GM12891 (cell line): ENCODE data around the gene PSMG2.

Experiments
- DNase-seq: peaks from one replicate; pipeline ENCODE4 v3.0.0; 2011; ENCODE audit warnings: low spot score; ENCODE audit not compliant: insufficient read length
- FAIRE-seq: peaks from 2 replicates; lab custom pipeline; 2011; peaks lifted over from hg19 to GRCh38; lab: Jason Lieb, UNC
- PAX5 ChIP-seq: IDR thresholded peaks from 2 replicates; pipeline ENCODE4 v1.6.1; 2011; ENCODE audit warnings: low read length, moderate library complexity, mild to moderate bottlenecking; ENCODE audit not compliant: insufficient read depth, severe bottlenecking
- POLR2A ChIP-seq: IDR thresholded peaks from 2 replicates; pipeline ENCODE4 v1.6.1; 2011; ENCODE audit warnings: low read depth, low read length, control low read depth
- POLR2AphosphoS5 ChIP-seq: IDR thresholded peaks from 2 replicates; pipeline ENCODE4 v1.6.1; 2011; ENCODE audit warnings: low read depth, low read length, control low read depth
- POU2F2 ChIP-seq: IDR thresholded peaks from 2 replicates; pipeline ENCODE4 v1.6.1; 2011; ENCODE audit warnings: low read depth, mild to moderate bottlenecking, control low read depth, low read length, moderate library complexity
- SPI1 ChIP-seq: IDR thresholded peaks from 2 replicates; pipeline ENCODE4 v1.6.1; 2011; ENCODE audit warnings: low read depth, low read length, control low read depth
- TAF1 ChIP-seq: IDR thresholded peaks from 2 replicates; pipeline ENCODE4 v1.6.1; 2011; ENCODE audit warnings: low read depth, low read length, control low read depth

The PSMG2 gene

GRCh38 chr18:12679183-12679786, 23.6 kb upstream of the PSMG2 start:
- DNase-seq = no peak
- FAIRE-seq = no peak
- TF ChIP-seq POU2F2 = no peak
- TF ChIP-seq SPI1 = no peak
- TF ChIP-seq PAX5 = no peak
- TF ChIP-seq TAF1 = no peak
- TF ChIP-seq POLR2A = no peak
- no peak for TF ChIP-seq POLR2AphosphoS5

DNA sequence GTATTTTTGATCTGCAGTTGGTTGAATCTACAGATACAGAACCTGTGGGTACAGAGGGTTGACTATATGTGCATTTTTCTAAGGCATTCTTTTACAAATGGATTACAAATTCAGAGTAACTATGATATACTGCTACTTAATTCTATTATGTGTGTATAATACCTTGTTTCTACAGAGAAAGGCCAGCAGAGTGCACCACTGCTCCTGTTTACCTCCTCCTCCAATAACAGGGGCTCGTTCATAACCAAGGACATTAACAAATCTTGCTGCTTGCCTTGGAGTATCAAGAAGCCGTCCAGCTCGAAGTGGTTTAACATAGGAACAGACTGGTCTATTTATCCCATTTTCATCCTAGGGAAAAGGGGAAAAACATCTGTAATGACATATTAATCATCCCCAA, 16.7 kb upstream of the PSMG2 start:
- FAIRE-seq (no peak), DNase-seq (no peak)
- TF ChIP-seq POLR2A (no peak), PAX5 (no peak), POLR2AphosphoS5 (no peak), SPI1 (no peak), TAF1 (no peak), POU2F2 (no peak)

DNA sequence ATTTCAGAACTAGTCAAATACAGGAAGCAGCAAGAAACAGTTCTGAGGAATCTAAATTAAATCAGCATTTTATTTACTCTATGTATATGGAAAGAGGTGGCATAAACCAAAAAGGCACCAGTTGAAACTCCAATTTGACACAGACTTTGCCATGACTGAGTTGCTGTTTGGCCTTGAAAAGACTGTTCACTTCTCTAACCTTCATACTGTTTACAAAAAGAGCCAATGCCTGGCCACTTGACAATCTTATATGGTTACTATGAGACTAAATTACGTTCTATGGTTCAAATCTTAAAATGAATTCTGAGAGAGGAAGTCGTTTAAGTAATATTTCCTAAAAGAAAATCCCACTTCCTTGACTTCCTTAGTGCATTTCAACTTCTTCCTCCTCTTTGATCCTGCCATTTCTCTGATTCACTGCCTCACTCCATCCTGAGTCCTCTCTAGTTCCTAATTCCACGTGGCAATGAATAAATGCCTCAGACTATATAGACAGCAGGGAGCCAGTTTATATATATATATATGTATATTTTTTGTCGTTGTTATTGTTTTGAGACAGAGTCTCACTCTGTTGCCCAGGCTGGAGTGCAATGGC, 13.5 kb upstream of the PSMG2 start:
- FAIRE-seq (no peak), DNase-seq (no peak)
- TF ChIP-seq POLR2A (no peak), PAX5 (no peak), POU2F2 (no peak), TAF1 (no peak), POLR2AphosphoS5 (no peak), SPI1 (no peak)

GRCh38 chr18:12692206-12692605, 10.6 kb upstream of the PSMG2 start:
- TF ChIP-seq POLR2AphosphoS5 (no peak), SPI1 (no peak), PAX5 (no peak), TAF1 (no peak), POLR2A (no peak), POU2F2 (no peak)
- no peak for FAIRE-seq
- no peak for DNase-seq

DNA sequence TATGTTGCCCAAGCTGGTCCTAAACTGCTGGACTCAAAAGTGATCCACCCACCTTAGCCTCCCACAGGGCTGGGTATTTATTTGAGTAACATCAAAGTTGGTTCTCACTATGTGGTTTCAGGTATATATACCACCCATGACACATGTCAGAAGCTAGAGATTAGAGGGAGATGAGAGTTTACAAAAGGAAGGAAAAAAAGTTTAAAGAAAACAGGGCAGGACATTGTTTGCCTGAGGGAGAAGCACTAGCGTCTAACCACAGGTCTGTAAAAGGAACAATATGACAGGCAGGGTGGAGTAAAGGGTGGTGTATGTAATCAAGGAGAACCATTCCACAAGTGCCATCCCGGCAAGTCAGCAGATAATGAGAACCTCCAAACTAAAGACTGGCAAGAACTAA, 8.8 kb upstream of the PSMG2 start:
- no peak for DNase-seq
- no peak for FAIRE-seq

DNA sequence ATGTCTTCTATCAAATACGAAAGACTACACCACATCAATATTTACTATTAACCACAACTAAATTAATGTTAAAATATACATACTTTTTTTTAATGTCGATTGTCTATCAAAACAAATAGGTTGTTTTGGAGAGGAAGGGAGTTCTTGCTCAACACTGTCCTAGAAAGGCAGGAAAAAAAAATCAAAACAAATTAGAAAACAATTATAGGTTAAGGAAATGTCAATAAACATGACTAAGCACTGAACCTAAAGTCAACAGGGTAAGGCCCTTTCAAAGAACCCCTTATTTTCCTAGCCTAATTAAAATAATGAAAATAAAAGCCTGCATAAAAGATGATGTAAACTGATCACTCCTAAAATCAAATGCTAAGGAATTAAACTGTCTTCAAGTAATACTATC, 3.1 kb upstream of the PSMG2 start:
- no peak for TF ChIP-seq TAF1
- no peak for TF ChIP-seq POLR2AphosphoS5
- TF ChIP-seq PAX5 = no peak
- TF ChIP-seq SPI1 = no peak
- TF ChIP-seq POLR2A = no peak
- TF ChIP-seq POU2F2 = no peak
- no peak for DNase-seq
- no peak for FAIRE-seq

More for the DNA sequence above, 8.8 kb upstream of the PSMG2 start:
- TF ChIP-seq PAX5 = no peak
- no peak for TF ChIP-seq POLR2AphosphoS5
- TF ChIP-seq POLR2A = no peak
- no peak for TF ChIP-seq POU2F2
- TF ChIP-seq SPI1 = no peak
- TF ChIP-seq TAF1 = no peak

DNA sequence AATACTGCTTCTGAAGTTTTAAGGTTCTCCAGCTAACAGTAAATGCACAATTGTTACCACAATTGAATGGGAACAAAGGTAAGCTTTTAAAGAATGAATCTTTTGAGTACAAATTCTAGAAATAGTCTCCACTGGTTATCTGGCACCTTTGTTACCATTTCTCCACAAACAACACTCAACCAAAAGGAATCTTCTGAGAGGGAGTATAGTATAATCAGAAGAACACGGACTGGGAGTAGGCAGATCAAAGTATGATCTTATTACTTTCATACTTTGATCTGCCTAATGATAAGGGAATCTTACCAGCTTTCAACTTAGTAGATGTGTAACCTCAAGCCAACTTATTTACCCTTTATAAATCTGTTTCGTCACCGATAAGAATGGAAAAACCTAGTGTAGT, 1.7 kb upstream of the PSMG2 start:
- DNase-seq (no peak), FAIRE-seq (no peak)
- no peak for TF ChIP-seq POLR2AphosphoS5
- TF ChIP-seq TAF1 = no peak

DNA sequence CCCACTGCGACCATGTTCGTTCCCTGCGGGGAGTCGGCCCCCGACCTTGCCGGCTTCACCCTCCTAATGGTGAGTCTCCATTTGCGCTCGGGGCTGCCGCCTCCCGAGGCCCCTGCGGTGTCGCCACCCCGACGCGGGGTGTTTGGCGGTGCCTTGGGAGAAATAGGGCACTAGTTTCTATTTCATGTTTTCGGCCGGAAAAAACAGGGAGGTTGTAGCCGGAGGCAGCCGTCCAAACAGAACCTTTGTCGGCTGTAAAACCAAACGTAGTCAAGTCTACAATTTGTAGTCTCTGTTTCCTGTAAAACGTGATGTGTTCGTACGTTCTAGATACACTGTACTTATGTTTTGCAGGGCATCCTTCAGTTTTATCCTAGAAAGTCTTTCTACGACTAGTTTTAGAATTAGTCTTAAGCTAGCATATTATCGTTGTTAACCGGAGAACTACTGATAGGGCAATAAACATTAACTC, 290 bp downstream of the PSMG2 start:
- no peak for FAIRE-seq
- TF ChIP-seq PAX5 (no peak), POLR2AphosphoS5 (no peak), POLR2A (no peak), POU2F2 (no peak)

GRCh38 chr18:12703664-12704063, 822 bp downstream of the PSMG2 start:
- no peak for TF ChIP-seq TAF1
- no peak for TF ChIP-seq SPI1
- DNase-seq (no peak), FAIRE-seq (no peak)

More for the DNA sequence above, 290 bp downstream of the PSMG2 start:
- no peak for DNase-seq

DNA sequence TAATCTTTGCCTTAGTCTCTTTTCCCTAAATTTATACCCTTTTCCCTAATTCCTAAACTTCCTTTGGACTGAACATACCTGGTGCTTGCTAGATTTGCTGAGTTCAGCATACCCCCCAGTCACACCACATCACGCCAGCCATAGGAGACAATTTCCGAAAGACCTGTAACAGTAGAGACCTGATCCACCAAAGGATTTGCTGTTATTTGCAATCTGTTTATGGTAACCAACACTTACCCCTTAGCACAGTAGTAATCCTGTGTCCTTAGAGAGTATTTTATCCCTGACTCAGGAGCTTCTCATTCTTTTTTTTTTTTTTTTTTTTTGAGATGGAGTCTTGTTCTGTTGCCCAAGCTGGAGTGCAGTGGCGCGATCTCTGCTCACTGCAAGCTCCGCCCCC, 8.6 kb downstream of the PSMG2 start:
- no peak for TF ChIP-seq PAX5
- TF ChIP-seq SPI1 = no peak
- no peak for TF ChIP-seq POLR2AphosphoS5
- DNase-seq = no peak
- no peak for FAIRE-seq
